ENCODE results near the gene CAMK4. TPM values are rescaled to one million over a fixed set of nuclear protein-coding genes. Genes with fewer than 3 reads are reported as not detected.

The CAMK4 gene
- total RNA-seq, 1 donor from 2014 or later: 34.5 TPM

DNA sequence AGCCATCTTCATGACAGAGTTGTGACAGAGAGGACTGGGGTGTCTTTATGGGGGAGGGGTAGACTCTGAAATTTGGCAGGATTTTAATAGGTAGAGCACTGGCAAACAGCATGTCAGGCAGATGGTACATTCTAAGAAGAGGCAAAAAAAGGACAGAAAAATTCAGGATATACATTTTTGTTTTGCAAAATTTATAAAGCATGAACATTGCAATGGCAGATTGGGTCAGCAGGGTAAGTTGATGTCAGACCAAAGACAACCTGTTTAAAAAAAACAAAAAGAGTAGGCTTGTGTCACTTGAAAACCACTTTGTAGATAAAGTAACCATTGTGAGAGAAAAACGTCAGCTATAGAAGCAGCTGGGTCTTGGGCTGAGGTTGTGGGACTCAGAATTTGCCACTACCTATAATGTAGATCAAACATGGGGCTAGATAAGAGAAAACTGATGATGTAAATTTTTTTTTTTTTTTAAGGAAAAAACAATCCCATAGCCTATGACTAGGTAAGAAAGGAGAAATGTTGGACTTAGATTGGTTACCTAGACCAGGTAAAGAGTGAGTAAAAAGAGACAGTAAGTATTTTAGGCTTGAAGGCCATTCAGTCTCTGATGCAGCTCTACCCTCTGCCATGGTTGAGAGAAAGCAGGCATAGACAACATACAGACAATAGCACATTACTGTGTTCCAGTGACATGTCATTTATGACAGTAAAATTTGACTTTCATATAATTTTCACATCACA lies 8.3 kb downstream of the CAMK4 start:
- Mint-ChIP-seq H3K4me3 (ENCODE audit: unreplicated experiment) (no peak overlapping the region), H3K27me3 (ENCODE audit: unreplicated experiment) (peaks cover 1% of the 10 kb centered on the region), H3K27ac (ENCODE audit: unreplicated experiment) (no peak overlapping the region), H3K36me3 (ENCODE audit: low read depth, unreplicated experiment) (peaks cover 1% of the 10 kb centered on the region), H3K9me3 (ENCODE audit: unreplicated experiment) (no peaks in the 10 kb centered on the region), H3K4me1 (ENCODE audit: unreplicated experiment) (peaks cover 44% of the 10 kb centered on the region)
- DNase-seq (ENCODE audit: low spot score): no peak
- TF ChIP-seq, protein P1, sequence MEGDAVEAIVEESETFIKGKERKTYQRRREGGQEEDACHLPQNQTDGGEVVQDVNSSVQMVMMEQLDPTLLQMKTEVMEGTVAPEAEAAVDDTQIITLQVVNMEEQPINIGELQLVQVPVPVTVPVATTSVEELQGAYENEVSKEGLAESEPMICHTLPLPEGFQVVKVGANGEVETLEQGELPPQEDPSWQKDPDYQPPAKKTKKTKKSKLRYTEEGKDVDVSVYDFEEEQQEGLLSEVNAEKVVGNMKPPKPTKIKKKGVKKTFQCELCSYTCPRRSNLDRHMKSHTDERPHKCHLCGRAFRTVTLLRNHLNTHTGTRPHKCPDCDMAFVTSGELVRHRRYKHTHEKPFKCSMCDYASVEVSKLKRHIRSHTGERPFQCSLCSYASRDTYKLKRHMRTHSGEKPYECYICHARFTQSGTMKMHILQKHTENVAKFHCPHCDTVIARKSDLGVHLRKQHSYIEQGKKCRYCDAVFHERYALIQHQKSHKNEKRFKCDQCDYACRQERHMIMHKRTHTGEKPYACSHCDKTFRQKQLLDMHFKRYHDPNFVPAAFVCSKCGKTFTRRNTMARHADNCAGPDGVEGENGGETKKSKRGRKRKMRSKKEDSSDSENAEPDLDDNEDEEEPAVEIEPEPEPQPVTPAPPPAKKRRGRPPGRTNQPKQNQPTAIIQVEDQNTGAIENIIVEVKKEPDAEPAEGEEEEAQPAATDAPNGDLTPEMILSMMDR (IDR thresholded peaks at IDR 0.05; ENCODE audit: unreplicated experiment): no peak

DNA sequence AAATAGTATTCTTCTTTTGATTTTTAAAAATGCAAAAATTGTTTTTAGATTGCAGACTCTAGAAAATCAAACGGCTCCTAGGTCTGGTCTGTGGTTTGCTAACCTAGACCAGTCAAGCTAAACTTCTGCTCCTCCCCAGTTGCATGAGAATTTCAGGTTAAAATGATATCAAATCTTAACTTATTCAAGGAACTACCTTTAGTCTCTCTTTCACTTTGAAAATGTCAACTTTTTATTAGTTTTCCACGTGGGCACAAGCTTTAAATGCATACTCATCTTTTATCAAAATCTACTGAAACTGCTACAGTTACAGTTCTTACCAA lies 8.8 kb downstream of the CAMK4 start:
- no peaks in the 10 kb centered on the region for H3K27me3 Mint-ChIP-seq (ENCODE audit: unreplicated experiment)
- H3K36me3 Mint-ChIP-seq (ENCODE audit: low read depth, unreplicated experiment): no peaks in the 10 kb centered on the region
- TF ChIP-seq, protein P1 (IDR thresholded peaks at IDR 0.05; ENCODE audit: unreplicated experiment): no peak
- no peak overlapping the region for H3K4me3 Mint-ChIP-seq (ENCODE audit: unreplicated experiment)
- no peaks in the 10 kb centered on the region for H3K9me3 Mint-ChIP-seq (ENCODE audit: unreplicated experiment)
- DNase-seq (ENCODE audit: low spot score): no peak
- H3K4me1 Mint-ChIP-seq (ENCODE audit: unreplicated experiment): peaks cover 44% of the 10 kb centered on the region
- no peak overlapping the region for H3K27ac Mint-ChIP-seq (ENCODE audit: unreplicated experiment)

DNA sequence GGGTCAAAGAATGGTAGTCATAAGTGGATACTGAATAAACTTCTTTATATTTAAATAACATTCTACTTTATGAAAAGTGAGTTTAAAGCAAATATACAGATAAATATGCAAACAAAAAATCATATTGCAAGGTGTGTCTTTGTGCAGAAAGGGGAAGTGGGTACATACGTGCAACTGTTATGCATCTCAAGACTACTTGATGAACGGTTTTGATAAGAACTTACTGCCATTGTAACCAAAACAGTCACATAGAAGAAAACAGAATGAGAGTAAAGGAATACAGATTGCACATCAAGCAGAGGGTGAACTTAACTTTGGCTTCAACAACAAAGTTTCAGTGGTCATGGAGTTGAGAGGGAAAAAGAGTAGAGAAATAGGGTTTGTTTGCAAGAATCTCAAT lies 9.9 kb downstream of the CAMK4 start:
- TF ChIP-seq, protein P1 (IDR thresholded peaks at IDR 0.05; ENCODE audit: unreplicated experiment): no peak
- no peak for DNase-seq (ENCODE audit: low spot score)
- H3K27me3 Mint-ChIP-seq (ENCODE audit: unreplicated experiment): no peaks in the 10 kb centered on the region
- peaks cover 36% of the 10 kb centered on the region for H3K4me1 Mint-ChIP-seq (ENCODE audit: unreplicated experiment)
- H3K9me3 Mint-ChIP-seq (ENCODE audit: unreplicated experiment): no peaks in the 10 kb centered on the region
- H3K4me3 Mint-ChIP-seq (ENCODE audit: unreplicated experiment): no peak overlapping the region
- no peaks in the 10 kb centered on the region for H3K36me3 Mint-ChIP-seq (ENCODE audit: low read depth, unreplicated experiment)
- no peak overlapping the region for H3K27ac Mint-ChIP-seq (ENCODE audit: unreplicated experiment)

DNA sequence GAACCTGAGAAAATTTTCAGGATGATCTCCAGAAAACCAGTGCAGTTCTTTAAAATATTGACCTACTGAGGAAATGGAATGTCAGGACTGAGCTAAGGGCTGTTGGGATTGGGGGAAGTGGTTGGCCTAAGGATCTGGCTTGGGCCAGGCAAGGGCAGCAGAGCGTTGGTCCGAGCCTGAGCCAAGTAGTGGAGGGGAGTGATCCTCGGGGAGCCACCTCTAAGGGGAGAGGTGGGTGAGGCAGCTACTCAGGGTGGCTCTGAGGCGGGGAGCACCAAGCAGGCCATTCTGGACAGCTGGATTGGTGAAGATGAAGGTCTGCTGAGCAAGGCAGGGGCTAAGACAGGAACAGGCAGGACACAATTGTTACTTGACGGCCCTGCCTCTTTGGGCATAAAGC lies 11.5 kb downstream of the CAMK4 start:
- Mint-ChIP-seq H3K36me3 (ENCODE audit: low read depth, unreplicated experiment) (no peaks in the 10 kb centered on the region), H3K4me1 (ENCODE audit: unreplicated experiment) (peaks cover 26% of the 10 kb centered on the region), H3K27me3 (ENCODE audit: unreplicated experiment) (no peaks in the 10 kb centered on the region), H3K27ac (ENCODE audit: unreplicated experiment) (no peak overlapping the region), H3K4me3 (ENCODE audit: unreplicated experiment) (no peak overlapping the region), H3K9me3 (ENCODE audit: unreplicated experiment) (no peaks in the 10 kb centered on the region)
- TF ChIP-seq, protein P1 (IDR thresholded peaks at IDR 0.05; ENCODE audit: unreplicated experiment): no peak
- DNase-seq (ENCODE audit: low spot score): no peak

DNA sequence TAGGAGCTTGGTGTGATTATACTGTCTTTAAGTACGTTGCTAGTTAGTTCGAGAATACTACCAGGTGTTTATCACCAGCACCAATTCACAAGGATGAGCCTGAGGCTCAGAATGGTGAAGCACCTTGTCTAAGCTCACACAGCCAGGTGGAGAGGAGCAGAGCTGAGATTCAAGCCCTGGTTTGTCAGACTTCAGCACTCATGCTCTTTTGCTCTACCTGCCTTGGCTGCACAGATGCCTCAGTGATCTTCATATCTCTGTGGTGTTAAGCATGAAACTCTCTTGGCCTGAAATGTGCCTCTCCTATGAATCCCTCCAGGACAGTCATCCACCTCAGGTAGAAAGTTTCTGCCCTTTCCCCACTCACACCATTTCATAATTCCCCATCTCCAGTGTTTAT lies 12.2 kb downstream of the CAMK4 start:
- TF ChIP-seq, protein P1 (IDR thresholded peaks at IDR 0.05; ENCODE audit: unreplicated experiment): no peak
- H3K36me3 Mint-ChIP-seq (ENCODE audit: low read depth, unreplicated experiment): no peaks in the 10 kb centered on the region

More for the DNA sequence above, 12.2 kb downstream of the CAMK4 start:
- H3K4me3 Mint-ChIP-seq (ENCODE audit: unreplicated experiment): no peak overlapping the region
- H3K4me1 Mint-ChIP-seq (ENCODE audit: unreplicated experiment): peaks cover 21% of the 10 kb centered on the region
- no peaks in the 10 kb centered on the region for H3K9me3 Mint-ChIP-seq (ENCODE audit: unreplicated experiment)
- no peaks in the 10 kb centered on the region for H3K27me3 Mint-ChIP-seq (ENCODE audit: unreplicated experiment)
- H3K27ac Mint-ChIP-seq (ENCODE audit: unreplicated experiment): no peak overlapping the region
- DNase-seq (ENCODE audit: low spot score): no peak
